Activated naive CD4-positive, alpha-beta T cell treated with Interleukin-2 at 50 U/mL for 16 hours (primary cell): ENCODE measurements around the gene CEP164.
"Not testable (repeated sequence)": the region's sequence is repeated elsewhere in the genome, so short reads cannot be mapped to it uniquely, and the experiment has no call there.

ENCODE experiments used
- DNase-seq: peaks from one replicate; pipeline ENCODE4 v3.0.0-alpha.2; 2020

Gene CEP164

GRCh38 chr11:117399100-117399840 lies 71.6 kb downstream of the CEP164 start:
- DNase-seq, result not testable (repeated sequence)

DNA sequence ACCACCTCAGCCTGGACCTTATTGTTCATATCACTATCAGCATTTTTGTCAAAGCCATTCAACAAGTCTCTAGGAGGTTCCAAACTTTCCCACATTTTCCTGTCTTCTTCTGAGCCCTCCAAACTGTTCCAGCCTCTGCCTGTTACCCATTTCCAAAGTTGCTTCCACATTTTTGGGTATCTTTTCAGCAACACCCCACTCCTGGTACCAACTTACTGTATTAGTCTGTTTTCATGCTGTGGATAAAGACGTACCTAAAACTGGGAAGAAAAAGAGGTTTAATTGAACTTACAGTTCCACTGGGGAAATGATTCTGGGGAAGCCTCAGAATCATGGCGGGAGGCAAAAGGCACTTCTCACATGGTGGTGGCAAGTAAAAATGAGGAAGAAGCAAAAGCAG lies 78.2 kb downstream of the CEP164 start:
- not testable (repeated sequence) for DNase-seq

DNA sequence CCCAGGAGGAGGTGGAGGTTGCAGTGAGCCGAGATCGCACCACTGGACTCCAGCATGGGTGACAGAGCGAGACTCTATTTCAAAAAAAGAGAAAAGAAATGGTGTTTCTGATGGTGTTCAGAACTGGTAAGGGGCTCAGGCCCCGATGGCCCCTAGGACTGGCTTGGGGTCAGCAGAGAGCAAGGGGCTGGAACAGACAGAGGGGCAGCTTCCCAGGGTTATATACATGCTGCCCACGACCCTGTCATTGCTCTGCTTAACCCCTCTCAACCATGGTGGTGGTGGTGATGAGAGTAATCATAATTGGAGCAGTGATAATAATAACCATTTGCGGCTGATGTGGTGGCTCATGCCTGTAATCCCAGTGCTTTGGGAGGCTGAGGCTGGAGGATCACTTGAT lies 79.4 kb downstream of the CEP164 start:
- DNase-seq, result no peak

- DNase-seq, result no peak
These were observed 80.7 kb downstream of the CEP164 start for GRCh38 chr11:117408356-117408755.

- no peak for DNase-seq
These were observed 81.9 kb downstream of the CEP164 start for GRCh38 chr11:117409511-117409910.

- no peak for DNase-seq
These were observed 82.6 kb downstream of the CEP164 start for GRCh38 chr11:117410238-117410637.

GRCh38 chr11:117410861-117411710 lies 83.4 kb downstream of the CEP164 start:
- no peak for DNase-seq

DNA sequence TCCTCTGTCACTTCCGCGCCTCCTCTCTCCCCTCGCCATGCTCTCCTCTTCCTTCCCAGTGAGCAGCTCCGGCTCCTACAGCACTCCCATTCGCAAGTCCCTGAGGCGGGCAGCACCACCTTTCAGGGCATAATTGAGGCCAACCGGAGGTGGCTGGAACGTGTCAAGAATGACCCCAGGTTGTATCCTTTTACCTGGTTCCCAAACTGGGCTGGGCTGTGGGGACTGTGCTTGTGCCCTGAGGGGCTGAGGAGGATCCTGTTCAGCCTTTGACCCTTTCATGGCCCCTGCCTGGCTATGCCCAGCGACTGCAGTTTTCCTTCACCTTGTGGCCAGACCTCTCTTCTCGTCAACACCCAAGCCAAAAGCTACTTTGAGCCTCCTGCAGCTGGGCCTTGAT lies 84.1 kb downstream of the CEP164 start:
- no peak for DNase-seq

DNA sequence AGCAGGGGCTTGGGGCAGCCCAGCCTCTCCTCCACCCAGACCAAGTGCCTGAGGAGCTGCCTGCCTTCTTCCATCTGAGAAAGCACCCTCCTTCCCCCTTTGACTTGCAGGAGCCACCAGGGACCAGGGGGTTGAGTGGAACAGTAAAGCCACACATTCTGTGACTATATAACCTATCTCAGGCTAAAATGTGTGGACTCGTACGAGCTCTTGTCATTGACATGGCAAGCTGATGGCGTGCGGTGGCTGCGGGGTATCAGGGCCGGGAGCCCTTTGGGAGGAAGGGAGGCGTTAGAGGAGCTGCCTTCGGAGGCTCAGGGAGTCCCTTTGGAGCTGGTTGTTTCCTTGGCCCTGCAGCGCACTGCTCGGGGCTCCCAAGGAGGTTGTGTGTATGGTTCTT lies 84.5 kb downstream of the CEP164 start:
- DNase-seq, result no peak

GRCh38 chr11:117412653-117413275 lies 85.1 kb downstream of the CEP164 start:
- no peak for DNase-seq

DNA sequence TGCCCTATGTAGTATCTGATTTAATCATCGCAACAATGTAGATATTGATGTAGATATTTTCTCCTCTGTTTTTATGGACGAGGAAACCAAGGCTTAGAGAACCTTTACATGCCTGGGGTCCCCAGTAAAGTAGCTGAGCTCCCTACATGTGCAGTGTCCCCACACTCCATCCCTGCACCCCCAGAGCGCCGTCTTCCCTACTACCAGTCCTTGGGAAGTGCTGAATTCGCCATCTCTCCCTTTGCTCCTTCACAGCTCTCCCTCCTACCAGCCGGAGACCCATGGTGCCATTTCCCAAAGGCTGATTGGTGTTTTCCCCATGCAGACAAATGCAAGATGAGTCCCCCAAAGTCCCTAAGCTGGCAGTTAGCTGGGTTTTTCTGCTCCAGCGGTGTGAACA lies 86.0 kb downstream of the CEP164 start:
- no peak for DNase-seq

GRCh38 chr11:117414724-117415123 lies 87.1 kb downstream of the CEP164 start:
- DNase-seq, result no peak

DNA sequence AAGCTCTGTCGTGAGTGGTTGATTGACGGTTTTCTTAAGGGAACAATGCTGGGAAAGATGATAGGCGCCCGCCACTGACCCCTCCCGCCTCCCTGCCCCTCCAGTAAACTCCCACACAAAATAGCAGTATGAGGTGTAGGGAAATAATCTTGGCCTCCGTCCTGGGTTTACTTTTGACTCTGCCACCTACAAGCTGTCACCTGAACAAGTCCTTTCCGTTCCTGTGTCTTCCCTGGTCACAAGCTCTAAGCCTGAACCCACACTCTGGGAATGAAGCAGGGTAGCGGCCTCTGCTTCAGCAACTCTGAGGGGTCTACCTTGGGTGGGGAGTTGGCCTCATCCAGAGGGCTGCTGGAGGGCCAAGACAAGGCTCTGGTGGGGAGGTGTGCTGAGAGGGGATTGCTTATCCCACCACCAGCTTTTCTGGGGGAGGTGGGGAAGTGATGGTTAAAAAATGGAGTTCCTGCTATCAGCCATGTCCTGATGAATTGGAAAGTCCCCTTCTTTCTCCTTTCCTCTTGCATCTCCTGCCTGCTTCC lies 87.8 kb downstream of the CEP164 start:
- DNase-seq, result no peak

- DNase-seq, result no peak
These were observed 89.7 kb downstream of the CEP164 start for GRCh38 chr11:117417342-117417741.

DNA sequence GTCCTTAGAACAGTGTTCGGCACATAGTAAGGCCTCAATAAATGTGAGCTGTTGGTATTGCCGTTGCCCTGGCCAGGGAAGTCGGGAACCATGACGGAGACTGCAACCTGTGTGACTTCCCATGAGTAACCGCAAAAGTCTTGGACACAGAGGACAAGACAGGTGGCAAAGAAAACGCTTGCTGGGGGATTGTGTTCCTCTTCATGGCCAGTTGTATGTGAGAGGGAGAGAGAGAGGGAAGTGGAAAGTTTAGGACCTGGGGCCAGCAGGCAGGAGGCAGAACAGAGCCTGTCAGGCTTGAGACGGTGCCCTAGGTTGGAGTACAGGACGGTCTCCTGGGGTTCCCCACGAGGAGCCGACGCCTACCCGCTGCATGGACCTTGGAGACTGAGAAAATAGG lies 90.2 kb downstream of the CEP164 start:
- no peak for DNase-seq

GRCh38 chr11:117418737-117419481 lies 91.3 kb downstream of the CEP164 start:
- DNase-seq, result no peak

DNA sequence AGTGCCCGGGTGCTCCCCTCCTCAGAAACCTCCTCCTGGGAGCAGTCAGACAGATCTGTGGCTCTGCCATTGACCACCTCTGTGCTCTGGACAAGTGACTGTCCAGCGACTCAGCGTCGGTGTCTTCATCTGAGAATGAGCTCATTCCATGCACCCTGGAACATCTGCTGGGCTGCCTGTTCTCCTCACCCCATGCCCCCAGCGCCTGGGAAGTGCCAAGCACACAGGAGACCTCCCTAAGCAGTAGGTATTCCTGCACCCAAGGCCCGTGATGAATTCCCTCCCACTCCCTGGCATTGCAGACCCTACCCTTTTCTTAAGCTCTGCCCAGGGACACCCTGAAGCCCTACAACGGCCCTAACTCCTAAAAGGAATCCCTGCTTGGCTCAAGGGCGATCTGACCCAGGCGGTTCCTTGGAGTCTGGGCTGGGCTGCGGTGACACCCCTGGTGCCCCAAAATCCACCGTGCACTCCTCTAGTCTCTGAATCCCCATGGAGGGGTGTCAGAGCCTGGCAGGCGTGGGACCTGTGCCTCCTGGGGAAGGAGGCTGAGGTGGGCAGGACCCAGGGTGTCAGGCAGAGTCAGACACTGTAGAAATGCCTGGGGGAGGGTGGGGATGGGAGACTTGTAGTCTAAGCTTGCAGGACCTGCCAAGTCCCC lies 92.0 kb downstream of the CEP164 start:
- no peak for DNase-seq

- DNase-seq, result no peak
These were observed 92.5 kb downstream of the CEP164 start for GRCh38 chr11:117420143-117420485.

- DNase-seq, result no peak
These were observed 92.9 kb downstream of the CEP164 start for GRCh38 chr11:117420598-117420997.

DNA sequence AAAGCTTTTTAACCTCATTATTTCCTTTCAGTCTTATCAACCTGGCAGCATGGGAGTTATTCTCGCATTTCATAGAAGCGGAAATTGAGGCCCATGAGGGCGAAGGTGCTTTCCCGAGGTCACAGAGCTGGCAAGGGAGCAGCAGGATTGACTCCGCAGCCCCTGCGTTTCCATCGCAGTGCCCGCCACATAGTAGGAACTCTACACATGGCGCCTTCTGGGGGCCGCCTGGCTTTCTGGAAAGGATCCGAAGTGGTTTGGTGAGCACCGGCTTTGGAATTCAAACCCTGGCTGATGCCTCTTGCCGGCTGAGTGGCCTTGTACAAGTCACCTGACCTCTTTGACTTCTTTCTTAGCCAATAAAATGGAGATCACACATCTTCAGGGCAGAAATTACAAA lies 93.4 kb downstream of the CEP164 start:
- no peak for DNase-seq

DNA sequence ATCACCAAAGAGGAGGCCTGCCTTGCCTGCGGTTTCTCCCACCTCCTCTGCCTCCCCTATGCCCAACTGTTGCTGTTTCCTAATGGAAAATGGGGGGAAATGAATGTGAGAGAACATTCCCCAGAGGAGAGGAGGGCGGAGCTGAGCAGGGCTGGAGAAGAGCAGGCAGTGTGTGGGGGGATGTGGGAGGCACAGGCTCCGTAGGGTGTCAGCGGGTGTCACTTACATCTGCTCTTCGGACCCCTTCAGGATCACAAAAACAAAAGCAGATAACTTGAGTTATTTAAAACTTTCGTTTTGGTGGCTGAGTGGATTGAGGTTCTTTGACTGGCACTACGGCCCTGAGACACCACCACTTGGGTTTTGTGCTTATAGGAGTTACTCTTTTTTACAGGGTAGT lies 93.8 kb downstream of the CEP164 start:
- DNase-seq, result no peak

DNA sequence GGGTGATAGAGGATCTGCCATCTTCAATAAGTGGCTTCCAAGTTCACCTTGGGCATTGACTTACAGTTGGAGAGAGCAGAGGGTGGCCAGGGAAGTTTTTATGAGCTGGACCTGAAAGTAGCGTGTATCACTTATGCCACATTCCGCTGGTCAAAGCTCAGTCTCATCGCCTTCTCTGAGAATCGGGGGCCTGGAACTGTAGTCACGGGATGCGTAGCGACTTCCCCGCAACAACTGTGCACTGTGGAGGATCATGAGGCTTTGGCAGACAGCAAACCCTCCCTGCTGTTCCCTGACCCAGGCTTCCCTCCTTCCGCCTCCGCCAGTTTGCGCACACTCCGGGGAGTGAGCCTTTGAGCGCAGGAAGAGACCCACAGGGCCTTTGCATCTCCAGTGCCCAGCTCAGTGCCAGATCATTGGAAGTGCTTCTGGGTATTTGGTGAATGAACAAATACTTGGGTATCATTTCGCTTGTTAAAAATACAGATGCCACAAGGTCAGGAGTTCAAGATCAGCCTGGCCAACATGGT lies 95.5 kb downstream of the CEP164 start:
- DNase-seq, result no peak
